Coronary artery (tissue), 2 donors: Measurements from ENCODE around the gene SARS2.

Experiments used
- DNase-seq: peaks from one replicate; pipeline ENCODE4 v3.0.0-alpha.2; 2017; ENCODE audit warnings: low spot score
- H3K27ac ChIP-seq, 2 donors: fragments of 200-600 bp; sonication (generic); one replicate each; pipeline ENCODE4 v1.5.1; 2016 to 2019
- H3K4me3 ChIP-seq: fragments of 200-600 bp; sonication (generic); 2 replicates; pipeline ENCODE4 v1.5.1; 2016; ENCODE audit warnings: mild to moderate bottlenecking, moderate library complexity
- TF ChIP-seq, protein P1 (sequence below): fragments of 200-600 bp; sonication (generic); IDR thresholded peaks from one replicate; pipeline ENCODE4 v1.5.1; 2019; ENCODE audit warnings: antibody characterized with exemption

Gene SARS2

GRCh38 chr19:38932425-38933179 lies 2.0 kb upstream of the SARS2 start:
- no peak for DNase-seq
- H3K4me3 ChIP-seq, result no peak overlapping the region
- TF ChIP-seq, protein P1, sequence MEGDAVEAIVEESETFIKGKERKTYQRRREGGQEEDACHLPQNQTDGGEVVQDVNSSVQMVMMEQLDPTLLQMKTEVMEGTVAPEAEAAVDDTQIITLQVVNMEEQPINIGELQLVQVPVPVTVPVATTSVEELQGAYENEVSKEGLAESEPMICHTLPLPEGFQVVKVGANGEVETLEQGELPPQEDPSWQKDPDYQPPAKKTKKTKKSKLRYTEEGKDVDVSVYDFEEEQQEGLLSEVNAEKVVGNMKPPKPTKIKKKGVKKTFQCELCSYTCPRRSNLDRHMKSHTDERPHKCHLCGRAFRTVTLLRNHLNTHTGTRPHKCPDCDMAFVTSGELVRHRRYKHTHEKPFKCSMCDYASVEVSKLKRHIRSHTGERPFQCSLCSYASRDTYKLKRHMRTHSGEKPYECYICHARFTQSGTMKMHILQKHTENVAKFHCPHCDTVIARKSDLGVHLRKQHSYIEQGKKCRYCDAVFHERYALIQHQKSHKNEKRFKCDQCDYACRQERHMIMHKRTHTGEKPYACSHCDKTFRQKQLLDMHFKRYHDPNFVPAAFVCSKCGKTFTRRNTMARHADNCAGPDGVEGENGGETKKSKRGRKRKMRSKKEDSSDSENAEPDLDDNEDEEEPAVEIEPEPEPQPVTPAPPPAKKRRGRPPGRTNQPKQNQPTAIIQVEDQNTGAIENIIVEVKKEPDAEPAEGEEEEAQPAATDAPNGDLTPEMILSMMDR, result no peak
- H3K27ac ChIP-seq, result no peak overlapping the region

GRCh38 chr19:38931521-38931793 lies 894 bp upstream of the SARS2 start:
- no peak for DNase-seq
- Histone ChIP-seq H3K27ac (peak overlapping the region in 1 of 2 donors; percentile 95), H3K4me3 (peak overlapping the region; percentile 93)
- TF ChIP-seq, protein P1, result no peak

- Histone ChIP-seq H3K4me3 (peak within 1 kb of the TSS; percentile 93), H3K27ac (peak within 1 kb of the TSS; percentile 80 to 95)
- peak; percentile 99 for DNase-seq
- TF ChIP-seq, protein P1, result no peak
Measured at GRCh38 chr19:38930776-38931520, 385 bp upstream of the SARS2 start, which contains the start of gene MRPS12. TSS of gene MRPS12 (plus strand) at chr19:38930944. CDS start at chr19:38931295, 351 bp downstream.

DNA sequence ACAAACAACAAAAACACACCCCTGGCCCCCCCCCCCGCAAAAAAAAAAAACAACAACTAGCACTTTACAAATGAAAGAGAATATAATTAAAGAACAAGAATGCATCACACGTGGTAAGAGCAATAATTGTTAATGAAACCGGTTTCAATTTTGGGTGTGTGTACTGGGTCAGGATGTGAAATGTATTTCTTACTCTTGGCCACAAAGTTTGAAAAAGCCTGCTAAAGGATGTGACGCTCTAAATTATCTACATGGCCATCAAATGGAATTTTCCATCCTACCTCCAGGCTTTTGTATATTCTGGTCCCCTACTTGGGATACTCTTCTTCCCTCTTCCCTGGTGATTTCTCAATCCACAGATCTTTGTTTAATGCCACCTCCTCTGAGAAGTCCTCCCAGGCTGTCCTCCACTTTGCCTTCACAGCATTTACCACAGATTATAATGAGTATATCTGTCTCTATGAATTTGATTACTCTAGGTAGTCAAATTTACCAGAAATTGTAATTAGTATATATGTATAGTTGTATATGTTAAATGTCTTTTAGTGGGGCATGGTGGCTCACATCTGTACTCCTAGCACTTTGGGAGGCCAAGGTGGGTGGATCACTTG lies 2.1 kb downstream of the SARS2 start:
- no peak for DNase-seq
- TF ChIP-seq, protein P1, result no peak
- H3K27ac ChIP-seq, result no peak overlapping the region
- no peak overlapping the region for H3K4me3 ChIP-seq

DNA sequence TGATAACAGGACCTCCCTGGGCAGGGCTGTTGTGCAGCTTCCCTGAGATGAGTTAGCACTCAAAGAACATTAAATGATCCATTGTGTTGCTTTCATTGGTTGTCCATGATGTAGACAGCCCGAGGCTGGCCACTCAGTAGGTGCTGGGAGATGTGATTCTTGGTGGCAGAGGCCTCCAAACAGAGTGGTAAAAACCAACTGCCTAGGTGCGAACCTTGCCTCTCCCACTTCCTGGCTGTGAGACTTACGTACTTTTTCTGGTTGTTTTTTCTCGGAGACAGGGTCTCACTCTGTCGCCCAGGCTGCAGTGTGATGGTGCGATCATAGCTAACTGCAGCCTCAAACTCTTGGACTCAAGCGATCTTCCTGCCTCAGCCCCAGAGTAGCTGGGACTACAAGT lies 6.2 kb downstream of the SARS2 start:
- Histone ChIP-seq H3K27ac (no peak overlapping the region), H3K4me3 (no peak overlapping the region)
- TF ChIP-seq, protein P1, result no peak
- no peak for DNase-seq

DNA sequence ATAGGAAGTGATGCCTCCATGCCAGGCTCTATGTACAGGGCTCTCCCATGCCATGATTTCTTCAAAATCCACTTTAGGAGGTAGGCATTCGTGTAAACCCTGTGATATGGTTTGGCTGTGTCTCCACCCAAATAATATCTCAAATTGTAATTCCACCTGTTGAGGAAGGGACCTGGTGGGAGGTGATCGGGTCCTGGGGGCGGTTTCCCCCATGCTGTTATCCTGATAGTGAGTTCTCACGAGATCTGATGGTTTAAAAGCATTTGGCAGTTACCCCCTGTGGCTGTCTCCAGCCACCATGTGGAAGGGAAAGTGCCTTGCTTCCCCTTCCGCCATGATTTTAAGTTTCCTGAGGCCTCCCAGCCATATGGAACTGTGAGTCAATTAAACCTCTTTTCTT lies 8.1 kb downstream of the SARS2 start:
- Histone ChIP-seq H3K4me3 (no peak overlapping the region), H3K27ac (no peak overlapping the region)
- TF ChIP-seq, protein P1, result no peak
- DNase-seq, result no peak
